Panc1 (cell line): ENCODE data around the gene KLHDC8A. TPM values are rescaled to one million over a fixed set of nuclear protein-coding genes. Genes with fewer than 3 reads are reported as not detected.

Experiments used
- ATAC-seq: fragments of 200-7000 bp; cut with Tn5 transposase; 2 replicates; pipeline ENCODE4 v1.9.1; 2020; ENCODE audit warnings: mild to moderate bottlenecking, moderate library complexity
- BruUV-seq: library from RNA; stranded (reverse); fragments of 400-500 nt; replicated peaks from 2 replicates; lab custom pipeline; 2021; lab: Mats Ljungman, UMichigan
- CTCF ChIA-PET: fragments of 300-600 bp; sonication (Branson Sonifier 250); formaldehyde crosslinking; loops from one replicate; lab custom pipeline; 2022; ENCODE audit warnings: antibody characterized with exemption; lab: Charles Lee
- POLR2A ChIA-PET: fragments of 300-600 bp; sonication (Branson Sonifier 250); formaldehyde crosslinking; loops from one replicate; lab custom pipeline; 2022; ENCODE audit warnings: antibody characterized with exemption; lab: Charles Lee
- DNase-seq: peaks from one replicate; pipeline ENCODE4 v3.0.0-alpha.2; 2010; ENCODE audit warnings: low read depth, low spot score
- H3K27ac ChIP-seq: 2 replicates; pipeline ENCODE4 v1.5.1; 2011; ENCODE audit warnings: mild to moderate bottlenecking, low read length, inconsistent platforms
- H3K27me3 ChIP-seq: fragments of 200-500 bp; sonication (Bioruptor generic); 2 replicates; pipeline ENCODE4 v1.6.0; 2014; ENCODE audit warnings: low read length, inconsistent platforms; ENCODE audit not compliant: control insufficient read depth, insufficient read depth
- H3K36me3 ChIP-seq: fragments of 200-500 bp; sonication (Bioruptor generic); 2 replicates; pipeline ENCODE4 v1.5.1; 2014; ENCODE audit warnings: inconsistent platforms, mild to moderate bottlenecking, low read length, moderate library complexity; ENCODE audit not compliant: control insufficient read depth, insufficient read depth
- H3K4me1 ChIP-seq: 2 replicates; pipeline ENCODE4 v1.5.1; 2011; ENCODE audit warnings: inconsistent platforms, mild to moderate bottlenecking, low read length, moderate library complexity; ENCODE audit not compliant: control insufficient read depth, insufficient read depth
- H3K4me3 ChIP-seq, 2 experiments: 2 replicates each; pipeline ENCODE4 v1.5.1; 2011 to 2012; ENCODE audit warnings: low read depth in 2 of 2, low read length in 2 of 2, mild to moderate bottlenecking in 2 of 2, inconsistent platforms in 1 of 2, moderate library complexity in 1 of 2
- H3K9me3 ChIP-seq: fragments of 200-500 bp; sonication (Bioruptor generic); 2 replicates; pipeline ENCODE4 v1.5.1; 2014; ENCODE audit warnings: low read depth, mild to moderate bottlenecking, inconsistent platforms, low read length, moderate library complexity; ENCODE audit not compliant: control insufficient read depth, insufficient read depth
- POLR2AphosphoS5 ChIP-seq: IDR thresholded peaks from 2 replicates; pipeline ENCODE4 v1.6.1; 2012; ENCODE audit warnings: mild to moderate bottlenecking, low read depth, low read length, moderate library complexity
- SIN3A ChIP-seq: IDR thresholded peaks from 2 replicates; pipeline ENCODE4 v1.6.1; 2012; ENCODE audit warnings: low read depth, mild to moderate bottlenecking, low read length, moderate library complexity, borderline replicate concordance; ENCODE audit not compliant: insufficient read depth
- TCF7L2 ChIP-seq: IDR thresholded peaks from 2 replicates; pipeline ENCODE4 v1.6.1; 2011; ENCODE audit warnings: mild to moderate bottlenecking, low read depth, low read length, inconsistent platforms
- in situ Hi-C: cut with HindIII; loops from 2 replicates; pipeline ENCODE4 v1.10.0; 2016; ENCODE audit warnings: low sequenced_read_pairs, low pct_unique_long_range_greater_than_20kb
- intact Hi-C: fragments of 100-400 bp; cut with micrococcal nuclease; formaldehyde crosslinking; loops from one replicate; pipeline ENCODE4 v1.10.0; 2022; ENCODE audit not compliant: unreplicated experiment
- total RNA-seq: library from RNA; stranded (reverse); gene quantifications from one replicate; pipeline ENCODE4 v1.2.1, GENCODE V29; 2021; ENCODE audit not compliant: unreplicated experiment
- TF ChIP-seq, protein P1 (sequence below), 2 experiments: IDR thresholded peaks; 2 replicates each; pipeline ENCODE4 v1.6.1; 2011 to 2012; ENCODE audit warnings: low read depth in 2 of 2, control low read depth in 1 of 2, low read length in 1 of 2, mild to moderate bottlenecking in 1 of 2, moderate library complexity in 1 of 2; ENCODE audit not compliant: insufficient read depth in 1 of 2
- TF ChIP-seq, protein P2 (sequence below): fragments of 450-650 bp; IDR thresholded peaks from 2 replicates; pipeline ENCODE4 v1.5.1; 2017; ENCODE audit warnings: mild to moderate bottlenecking

The KLHDC8A gene
- total RNA-seq, 1 experiment from 2014 or later = 0.31 TPM

DNA sequence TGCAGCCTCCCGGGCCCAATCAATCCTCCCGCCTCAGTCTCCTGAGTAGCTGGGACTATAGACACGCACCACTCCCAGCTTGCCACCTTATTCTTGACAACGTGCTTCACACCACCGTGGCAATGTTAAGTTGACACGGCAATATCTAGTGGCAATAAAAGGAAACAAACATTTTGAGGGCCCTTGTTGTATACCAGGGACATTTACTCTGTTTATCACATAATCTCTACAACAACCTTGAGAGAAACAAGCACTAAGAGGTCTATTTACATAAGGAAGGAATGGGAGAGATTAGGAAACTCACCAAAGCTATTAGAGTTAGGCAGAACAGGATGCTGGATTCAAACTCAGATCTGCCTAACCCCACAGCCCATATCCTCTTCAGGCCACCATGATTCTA, 3.1 kb downstream of the KLHDC8A start:
- no peaks in the 10 kb centered on the region for H3K27me3 ChIP-seq
- H3K4me3 ChIP-seq = no peak overlapping the region
- intact Hi-C loops (loop anchor here (1.0 to 2.0 kb wide), 2 partner anchors 131 to 171 kb away; no protein-coding TSS in a partner anchor), in situ Hi-C loops (no loop called here)
- TF ChIP-seq, protein P1, sequence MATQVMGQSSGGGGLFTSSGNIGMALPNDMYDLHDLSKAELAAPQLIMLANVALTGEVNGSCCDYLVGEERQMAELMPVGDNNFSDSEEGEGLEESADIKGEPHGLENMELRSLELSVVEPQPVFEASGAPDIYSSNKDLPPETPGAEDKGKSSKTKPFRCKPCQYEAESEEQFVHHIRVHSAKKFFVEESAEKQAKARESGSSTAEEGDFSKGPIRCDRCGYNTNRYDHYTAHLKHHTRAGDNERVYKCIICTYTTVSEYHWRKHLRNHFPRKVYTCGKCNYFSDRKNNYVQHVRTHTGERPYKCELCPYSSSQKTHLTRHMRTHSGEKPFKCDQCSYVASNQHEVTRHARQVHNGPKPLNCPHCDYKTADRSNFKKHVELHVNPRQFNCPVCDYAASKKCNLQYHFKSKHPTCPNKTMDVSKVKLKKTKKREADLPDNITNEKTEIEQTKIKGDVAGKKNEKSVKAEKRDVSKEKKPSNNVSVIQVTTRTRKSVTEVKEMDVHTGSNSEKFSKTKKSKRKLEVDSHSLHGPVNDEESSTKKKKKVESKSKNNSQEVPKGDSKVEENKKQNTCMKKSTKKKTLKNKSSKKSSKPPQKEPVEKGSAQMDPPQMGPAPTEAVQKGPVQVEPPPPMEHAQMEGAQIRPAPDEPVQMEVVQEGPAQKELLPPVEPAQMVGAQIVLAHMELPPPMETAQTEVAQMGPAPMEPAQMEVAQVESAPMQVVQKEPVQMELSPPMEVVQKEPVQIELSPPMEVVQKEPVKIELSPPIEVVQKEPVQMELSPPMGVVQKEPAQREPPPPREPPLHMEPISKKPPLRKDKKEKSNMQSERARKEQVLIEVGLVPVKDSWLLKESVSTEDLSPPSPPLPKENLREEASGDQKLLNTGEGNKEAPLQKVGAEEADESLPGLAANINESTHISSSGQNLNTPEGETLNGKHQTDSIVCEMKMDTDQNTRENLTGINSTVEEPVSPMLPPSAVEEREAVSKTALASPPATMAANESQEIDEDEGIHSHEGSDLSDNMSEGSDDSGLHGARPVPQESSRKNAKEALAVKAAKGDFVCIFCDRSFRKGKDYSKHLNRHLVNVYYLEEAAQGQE (IDR thresholded peaks at IDR 0.05; ENCODE audit: insufficient read depth in 1 of 2, low read depth in 2 of 2, low read length in 1 of 2) = no peak
- TF ChIP-seq SIN3A = no peak
- no peak for TF ChIP-seq TCF7L2
- TF ChIP-seq, protein P2, sequence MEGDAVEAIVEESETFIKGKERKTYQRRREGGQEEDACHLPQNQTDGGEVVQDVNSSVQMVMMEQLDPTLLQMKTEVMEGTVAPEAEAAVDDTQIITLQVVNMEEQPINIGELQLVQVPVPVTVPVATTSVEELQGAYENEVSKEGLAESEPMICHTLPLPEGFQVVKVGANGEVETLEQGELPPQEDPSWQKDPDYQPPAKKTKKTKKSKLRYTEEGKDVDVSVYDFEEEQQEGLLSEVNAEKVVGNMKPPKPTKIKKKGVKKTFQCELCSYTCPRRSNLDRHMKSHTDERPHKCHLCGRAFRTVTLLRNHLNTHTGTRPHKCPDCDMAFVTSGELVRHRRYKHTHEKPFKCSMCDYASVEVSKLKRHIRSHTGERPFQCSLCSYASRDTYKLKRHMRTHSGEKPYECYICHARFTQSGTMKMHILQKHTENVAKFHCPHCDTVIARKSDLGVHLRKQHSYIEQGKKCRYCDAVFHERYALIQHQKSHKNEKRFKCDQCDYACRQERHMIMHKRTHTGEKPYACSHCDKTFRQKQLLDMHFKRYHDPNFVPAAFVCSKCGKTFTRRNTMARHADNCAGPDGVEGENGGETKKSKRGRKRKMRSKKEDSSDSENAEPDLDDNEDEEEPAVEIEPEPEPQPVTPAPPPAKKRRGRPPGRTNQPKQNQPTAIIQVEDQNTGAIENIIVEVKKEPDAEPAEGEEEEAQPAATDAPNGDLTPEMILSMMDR = no peak
- TF ChIP-seq POLR2AphosphoS5 = no peak
- POLR2A ChIA-PET = no interaction called here
- no peaks in the 10 kb centered on the region for H3K36me3 ChIP-seq
- ATAC-seq (no peak), DNase-seq (no peak)
- no peaks in the 10 kb centered on the region for H3K9me3 ChIP-seq
- no TSS peak for BruUV-seq
- H3K4me1 ChIP-seq = no peaks in the 10 kb centered on the region
- no peak overlapping the region for H3K27ac ChIP-seq
- CTCF ChIA-PET = interaction anchor here (0.6 to 2.3 kb wide), 14 partner anchors 18 to 171 kb away, joined by 3 to 37 read pairs (median 5); partner anchors contain the start of gene TMCC2

DNA sequence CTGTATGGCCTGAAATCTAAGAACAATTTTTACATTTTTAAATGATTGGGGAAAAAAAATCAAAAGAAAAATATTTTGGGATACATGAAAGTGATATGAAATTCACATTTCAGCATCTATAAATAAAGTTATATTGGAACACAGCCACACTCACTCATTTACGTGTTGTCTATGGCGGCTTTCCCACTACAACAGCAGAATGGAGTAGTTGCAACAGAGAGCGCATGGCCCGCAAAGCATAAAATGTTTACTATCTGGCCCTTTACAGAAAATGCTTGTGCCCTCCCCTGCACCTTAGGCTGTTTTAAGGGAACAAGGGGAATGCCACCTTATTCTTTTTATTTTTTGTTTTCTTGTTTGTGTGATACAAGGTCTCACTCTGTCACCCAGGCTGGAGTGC, 3.5 kb downstream of the KLHDC8A start:
- BruUV-seq = no TSS peak
- TF ChIP-seq POLR2AphosphoS5 = no peak
- TF ChIP-seq TCF7L2 = no peak
- TF ChIP-seq SIN3A = no peak
- TF ChIP-seq, protein P2 = no peak
- TF ChIP-seq, protein P1 (IDR thresholded peaks at IDR 0.05; ENCODE audit: insufficient read depth in 1 of 2, low read depth in 2 of 2, low read length in 1 of 2) = no peak
- POLR2A ChIA-PET = interaction anchor here (0.6 kb wide), 1 partner anchor 13 kb away, joined by 3 read pairs; no protein-coding TSS in a partner anchor
- in situ Hi-C loops (no loop called here), intact Hi-C loops (no loop called here)
- Histone ChIP-seq H3K4me1 (no peaks in the 10 kb centered on the region), H3K27ac (no peak overlapping the region), H3K9me3 (no peaks in the 10 kb centered on the region), H3K4me3 (no peak overlapping the region), H3K36me3 (no peaks in the 10 kb centered on the region), H3K27me3 (no peaks in the 10 kb centered on the region)
- ATAC-seq (no peak), DNase-seq (no peak)
- CTCF ChIA-PET = interaction anchor here (1.5 to 2.3 kb wide), 3 partner anchors 55 to 171 kb away, joined by 3 to 37 read pairs (median 29); no protein-coding TSS in a partner anchor
